IPS DF 6.9 (cell line): ENCODE results near the gene MIPEP.

Experiments used
- DNase-seq: peaks from one replicate; pipeline ENCODE4 v3.0.0-alpha.2; 2013; ENCODE audit warnings: low read depth, low spot score
- H3K27ac ChIP-seq: one replicate; pipeline ENCODE4 v1.5.1; 2013; ENCODE audit warnings: low read length, control low read depth
- H3K27me3 ChIP-seq: 2 replicates; pipeline ENCODE4 v1.6.1; 2013; ENCODE audit warnings: mild to moderate bottlenecking, low read length; ENCODE audit not compliant: control insufficient read depth, insufficient read depth
- H3K36me3 ChIP-seq: 2 replicates; pipeline ENCODE4 v1.6.1; 2013; ENCODE audit warnings: low read length; ENCODE audit not compliant: control insufficient read depth, insufficient read depth
- H3K4me1 ChIP-seq: 2 replicates; pipeline ENCODE4 v1.6.1; 2013; ENCODE audit warnings: low read length; ENCODE audit not compliant: control insufficient read depth, insufficient read depth
- H3K4me3 ChIP-seq: 2 replicates; pipeline ENCODE4 v1.5.1; 2013; ENCODE audit warnings: mild to moderate bottlenecking, low read length
- H3K9me3 ChIP-seq: 2 replicates; pipeline ENCODE4 v1.6.1; 2013; ENCODE audit warnings: low read length, inconsistent platforms; ENCODE audit not compliant: control insufficient read depth, insufficient read depth
- WGBS: extraction: QIAGEN DNeasy Blood & Tissue Kit; methylation state at CpG from one replicate; pipeline ENCODE4 v1.1.7; 2013; ENCODE audit warnings: mixed read lengths, missing lambda C conversion rate; ENCODE audit not compliant: insufficient read length, insufficient coverage; 5-methylcytosine and 5-hydroxymethylcytosine counted together

Gene MIPEP

GRCh38 chr13:23868521-23868920, 20.7 kb downstream of the MIPEP start:
- Histone ChIP-seq H3K27ac (no peak overlapping the region), H3K9me3 (no peaks in the 10 kb centered on the region; the same call in 1 of the 2 replicates), H3K27me3 (no peaks in the 10 kb centered on the region), H3K4me1 (no peaks in the 10 kb centered on the region), H3K36me3 (no peaks in the 10 kb centered on the region), H3K4me3 (no peak overlapping the region)
- no CpG with 5 or more reads among the region's 5 CpGs for WGBS
- no peak for DNase-seq

GRCh38 chr13:23867027-23867491, 22.1 kb downstream of the MIPEP start:
- Histone ChIP-seq H3K4me3 (no peak overlapping the region), H3K27me3 (no peaks in the 10 kb centered on the region), H3K9me3 (no peaks in the 10 kb centered on the region; the same call in 1 of the 2 replicates), H3K4me1 (no peaks in the 10 kb centered on the region), H3K36me3 (no peaks in the 10 kb centered on the region), H3K27ac (no peak overlapping the region)
- no CpG with 5 or more reads among the region's 8 CpGs for WGBS
- DNase-seq: no peak

- Histone ChIP-seq H3K36me3 (no peaks in the 10 kb centered on the region), H3K9me3 (no peaks in the 10 kb centered on the region; the same call in 1 of the 2 replicates), H3K4me1 (no peaks in the 10 kb centered on the region), H3K4me3 (no peak overlapping the region), H3K27me3 (no peaks in the 10 kb centered on the region), H3K27ac (no peak overlapping the region)
- DNase-seq: no peak
- WGBS: no CpG with 5 or more reads among the region's 9 CpGs
These were observed 22.7 kb downstream of the MIPEP start for GRCh38 chr13:23866420-23867026.

GRCh38 chr13:23865906-23866305, 23.3 kb downstream of the MIPEP start:
- Histone ChIP-seq H3K27ac (no peak overlapping the region), H3K4me3 (no peak overlapping the region), H3K4me1 (no peaks in the 10 kb centered on the region), H3K36me3 (no peaks in the 10 kb centered on the region), H3K27me3 (no peaks in the 10 kb centered on the region), H3K9me3 (no peaks in the 10 kb centered on the region; the same call in 1 of the 2 replicates)
- WGBS: 100% methylated on average over 3 of the region's 7 CpGs
- DNase-seq: no peak

GRCh38 chr13:23865026-23865425, 24.2 kb downstream of the MIPEP start:
- no CpG with 5 or more reads among the region's 1 CpG for WGBS
- no peak for DNase-seq
- H3K9me3 ChIP-seq: no peaks in the 10 kb centered on the region; the same call in 1 of the 2 replicates
- no peak overlapping the region for H3K27ac ChIP-seq
- H3K4me1 ChIP-seq: no peaks in the 10 kb centered on the region
- no peak overlapping the region for H3K4me3 ChIP-seq
- H3K27me3 ChIP-seq: no peaks in the 10 kb centered on the region
- H3K36me3 ChIP-seq: no peaks in the 10 kb centered on the region

GRCh38 chr13:23861310-23861709, 27.9 kb downstream of the MIPEP start:
- Histone ChIP-seq H3K9me3 (no peaks in the 10 kb centered on the region; the same call in 1 of the 2 replicates), H3K4me1 (no peaks in the 10 kb centered on the region), H3K36me3 (no peaks in the 10 kb centered on the region), H3K27ac (no peak overlapping the region), H3K27me3 (no peaks in the 10 kb centered on the region), H3K4me3 (no peak overlapping the region)
- WGBS: no CpG with 5 or more reads among the region's 2 CpGs
- DNase-seq: no peak

- H3K4me1 ChIP-seq: no peaks in the 10 kb centered on the region
- H3K9me3 ChIP-seq: no peaks in the 10 kb centered on the region
- WGBS: no CpG with 5 or more reads among the region's 2 CpGs
- H3K4me3 ChIP-seq: no peak overlapping the region
- H3K27ac ChIP-seq: no peak overlapping the region
- no peaks in the 10 kb centered on the region for H3K27me3 ChIP-seq
- no peaks in the 10 kb centered on the region for H3K36me3 ChIP-seq
- DNase-seq: no peak
These were observed 29.3 kb downstream of the MIPEP start for GRCh38 chr13:23859904-23860303.

- no peaks in the 10 kb centered on the region for H3K36me3 ChIP-seq
- H3K9me3 ChIP-seq: no peaks in the 10 kb centered on the region
- no peak for DNase-seq
- H3K27ac ChIP-seq: no peak overlapping the region
- H3K4me3 ChIP-seq: no peak overlapping the region
- H3K27me3 ChIP-seq: no peaks in the 10 kb centered on the region
- H3K4me1 ChIP-seq: no peaks in the 10 kb centered on the region
These were observed 29.7 kb downstream of the MIPEP start for GRCh38 chr13:23859455-23859854.

- no peak for DNase-seq
- H3K9me3 ChIP-seq: no peaks in the 10 kb centered on the region
- H3K36me3 ChIP-seq: no peaks in the 10 kb centered on the region
- no peaks in the 10 kb centered on the region for H3K4me1 ChIP-seq
- H3K27me3 ChIP-seq: no peaks in the 10 kb centered on the region
- H3K27ac ChIP-seq: no peak overlapping the region
- WGBS: no CpG with 5 or more reads among the region's 5 CpGs
- no peak overlapping the region for H3K4me3 ChIP-seq
These were observed 30.7 kb downstream of the MIPEP start for GRCh38 chr13:23858546-23858945.

GRCh38 chr13:23856008-23856750, 33.0 kb downstream of the MIPEP start:
- no peaks in the 10 kb centered on the region for H3K36me3 ChIP-seq
- DNase-seq: no peak
- no peaks in the 10 kb centered on the region for H3K4me1 ChIP-seq
- no peak overlapping the region for H3K4me3 ChIP-seq
- no CpG with 5 or more reads among the region's 5 CpGs for WGBS
- no peak overlapping the region for H3K27ac ChIP-seq
- no peaks in the 10 kb centered on the region for H3K27me3 ChIP-seq
- H3K9me3 ChIP-seq: no peaks in the 10 kb centered on the region

GRCh38 chr13:23855360-23855759, 33.8 kb downstream of the MIPEP start:
- Histone ChIP-seq H3K27ac (no peak overlapping the region), H3K36me3 (no peaks in the 10 kb centered on the region), H3K9me3 (no peaks in the 10 kb centered on the region), H3K4me3 (no peak overlapping the region), H3K27me3 (no peaks in the 10 kb centered on the region), H3K4me1 (no peaks in the 10 kb centered on the region)
- DNase-seq: no peak
- no CpG with 5 or more reads among the region's 3 CpGs for WGBS
